IMR-90 (cell line): ENCODE results near the gene PEF1.

Experiments used
- CTCF ChIP-seq: conservative IDR thresholded peaks from 2 replicates; pipeline ENCODE4 v1.5.1; 2012; ENCODE audit warnings: mild to moderate bottlenecking, low read depth, low read length, improper control_type of control experiment
- FOS ChIP-seq: fragments of 150-350 bp; IDR thresholded peaks from 2 replicates; pipeline ENCODE4 v1.6.1; 2016; ENCODE audit warnings: low read depth, low read length
- MXI1 ChIP-seq: IDR thresholded peaks from 2 replicates; pipeline ENCODE4 v1.6.1; 2012; ENCODE audit warnings: low read depth, mild to moderate bottlenecking, low read length, moderate library complexity, borderline replicate concordance
- POLR2A ChIP-seq: IDR thresholded peaks from 2 replicates; pipeline ENCODE4 v1.6.1; 2012; ENCODE audit warnings: mild to moderate bottlenecking, low read depth, low read length
- SMC3 ChIP-seq: fragments of 150-350 bp; IDR thresholded peaks from 2 replicates; pipeline ENCODE4 v1.6.1; 2016; ENCODE audit warnings: low read depth, mild to moderate bottlenecking, antibody characterized with exemption, low read length, moderate library complexity
- USF2 ChIP-seq: fragments of 150-350 bp; IDR thresholded peaks from 2 replicates; pipeline ENCODE4 v1.6.1; 2017; ENCODE audit warnings: mild to moderate bottlenecking, antibody characterized with exemption, low read length, low read depth

- TF ChIP-seq CTCF (no peak), POLR2A (no peak), USF2 (no peak), SMC3 (no peak), MXI1 (no peak), FOS (no peak)
Observed at GRCh38 chr1:31669433-31669785, 24.7 kb upstream of the PEF1 start.
